ENCODE results near the gene IFI27L2.

The IFI27L2 gene

DNA sequence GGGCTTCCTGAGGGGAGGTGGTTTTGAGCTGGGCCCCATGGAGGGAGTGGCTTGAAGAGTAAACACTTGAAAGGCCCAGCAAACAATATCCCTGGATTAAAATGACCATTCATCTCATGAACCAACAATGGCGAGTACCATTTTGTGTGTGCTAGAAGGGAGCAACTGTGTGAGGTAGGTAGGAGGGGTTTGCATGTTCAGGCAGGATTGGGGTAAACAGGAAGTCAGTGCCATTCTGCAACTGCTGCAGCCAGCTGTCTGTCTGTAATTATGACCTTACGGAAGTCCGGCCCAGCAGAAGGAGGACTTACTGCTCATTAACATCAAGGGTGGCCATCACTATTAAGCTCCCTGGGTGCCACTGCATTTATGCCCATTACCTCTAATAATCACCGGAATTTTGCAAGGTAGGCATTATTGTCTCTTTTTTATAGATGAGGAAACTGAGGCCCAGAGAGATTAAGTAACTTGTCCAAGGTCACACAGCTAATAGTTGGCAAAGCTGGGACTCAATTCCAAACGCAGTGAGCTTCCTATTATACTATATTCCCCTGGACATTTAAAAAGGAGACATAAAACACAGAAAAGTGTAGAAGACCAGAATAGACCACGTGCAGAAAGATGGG lies 16.6 kb upstream of the IFI27L2 start:
- H3K27ac ChIP-seq: no peak overlapping the region
- no peak for TF ChIP-seq ZFX (IDR thresholded peaks at IDR 0.05; ENCODE audit: borderline replicate concordance)
- TF ChIP-seq, protein P1, sequence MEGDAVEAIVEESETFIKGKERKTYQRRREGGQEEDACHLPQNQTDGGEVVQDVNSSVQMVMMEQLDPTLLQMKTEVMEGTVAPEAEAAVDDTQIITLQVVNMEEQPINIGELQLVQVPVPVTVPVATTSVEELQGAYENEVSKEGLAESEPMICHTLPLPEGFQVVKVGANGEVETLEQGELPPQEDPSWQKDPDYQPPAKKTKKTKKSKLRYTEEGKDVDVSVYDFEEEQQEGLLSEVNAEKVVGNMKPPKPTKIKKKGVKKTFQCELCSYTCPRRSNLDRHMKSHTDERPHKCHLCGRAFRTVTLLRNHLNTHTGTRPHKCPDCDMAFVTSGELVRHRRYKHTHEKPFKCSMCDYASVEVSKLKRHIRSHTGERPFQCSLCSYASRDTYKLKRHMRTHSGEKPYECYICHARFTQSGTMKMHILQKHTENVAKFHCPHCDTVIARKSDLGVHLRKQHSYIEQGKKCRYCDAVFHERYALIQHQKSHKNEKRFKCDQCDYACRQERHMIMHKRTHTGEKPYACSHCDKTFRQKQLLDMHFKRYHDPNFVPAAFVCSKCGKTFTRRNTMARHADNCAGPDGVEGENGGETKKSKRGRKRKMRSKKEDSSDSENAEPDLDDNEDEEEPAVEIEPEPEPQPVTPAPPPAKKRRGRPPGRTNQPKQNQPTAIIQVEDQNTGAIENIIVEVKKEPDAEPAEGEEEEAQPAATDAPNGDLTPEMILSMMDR (IDR thresholded peaks at IDR 0.05): no peak

DNA sequence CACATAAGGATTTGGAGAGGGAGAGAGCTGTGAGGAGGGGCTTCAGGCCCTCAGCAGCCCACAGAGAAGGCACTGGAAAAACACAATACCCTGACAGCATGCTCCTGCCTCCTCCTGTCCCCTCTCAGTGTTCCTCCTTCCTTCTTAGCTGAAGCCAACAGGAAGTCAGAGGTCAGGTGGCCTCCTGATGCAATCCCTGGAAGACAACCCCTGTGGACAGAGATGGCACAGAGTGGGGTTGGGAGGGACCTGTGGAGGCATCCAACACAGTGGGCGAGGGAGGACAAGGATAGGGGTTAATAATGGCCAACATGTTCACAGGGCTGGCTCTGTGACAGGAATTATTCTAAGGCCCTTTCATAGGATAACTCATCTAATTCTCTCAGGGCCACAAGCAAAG lies 15.4 kb upstream of the IFI27L2 start:
- TF ChIP-seq ZFX (IDR thresholded peaks at IDR 0.05; ENCODE audit: borderline replicate concordance): no peak
- TF ChIP-seq, protein P1 (IDR thresholded peaks at IDR 0.05): no peak
- H3K27ac ChIP-seq: no peak overlapping the region

DNA sequence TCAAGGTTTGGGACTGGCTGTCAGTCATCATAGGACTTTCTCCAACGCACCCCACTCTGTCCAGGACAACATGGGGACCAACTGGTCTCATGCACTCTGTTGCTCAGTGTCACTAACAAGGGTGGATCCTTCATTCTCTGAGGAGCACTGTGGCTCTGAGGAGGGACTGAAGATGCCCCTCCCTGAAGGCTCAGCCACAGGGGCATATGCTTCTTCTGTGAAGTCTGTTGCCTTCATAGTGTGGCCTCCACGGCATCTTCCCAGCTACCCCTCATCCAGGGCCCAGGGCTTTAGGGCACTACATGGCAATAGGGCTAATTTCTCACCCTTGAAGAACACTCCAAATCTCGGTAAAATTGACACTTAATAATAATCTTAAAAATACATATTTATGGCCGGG lies 14.3 kb upstream of the IFI27L2 start:
- TF ChIP-seq ZFX (IDR thresholded peaks at IDR 0.05; ENCODE audit: borderline replicate concordance): no peak
- TF ChIP-seq, protein P1 (IDR thresholded peaks at IDR 0.05): no peak
- no peak overlapping the region for H3K27ac ChIP-seq

DNA sequence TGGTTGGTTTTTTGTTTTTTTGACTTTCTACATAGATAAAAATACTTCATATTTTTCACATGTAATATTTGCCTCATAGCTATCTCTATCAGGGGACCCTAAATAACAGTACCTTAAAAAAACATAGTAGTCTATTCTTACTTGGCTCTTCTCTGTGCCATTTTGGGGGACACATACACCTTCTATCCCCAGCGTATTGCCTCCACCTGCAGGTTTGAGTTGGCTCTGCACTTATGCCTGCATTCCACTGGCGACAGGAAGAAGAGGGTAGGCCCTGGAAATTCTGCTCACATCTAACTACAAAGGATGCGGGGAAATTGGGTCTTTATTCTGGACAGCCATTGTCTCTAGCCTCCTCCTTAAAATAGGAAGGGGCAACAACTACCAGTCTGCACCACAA lies 13.8 kb upstream of the IFI27L2 start:
- H3K27ac ChIP-seq: no peak overlapping the region
- TF ChIP-seq ZFX (IDR thresholded peaks at IDR 0.05; ENCODE audit: borderline replicate concordance): no peak

GRCh38 chr14:94142836-94143235 lies 13.4 kb upstream of the IFI27L2 start:
- H3K27ac ChIP-seq: no peak overlapping the region
- TF ChIP-seq ZFX (IDR thresholded peaks at IDR 0.05; ENCODE audit: borderline replicate concordance): no peak
- TF ChIP-seq, protein P1 (IDR thresholded peaks at IDR 0.05): no peak

DNA sequence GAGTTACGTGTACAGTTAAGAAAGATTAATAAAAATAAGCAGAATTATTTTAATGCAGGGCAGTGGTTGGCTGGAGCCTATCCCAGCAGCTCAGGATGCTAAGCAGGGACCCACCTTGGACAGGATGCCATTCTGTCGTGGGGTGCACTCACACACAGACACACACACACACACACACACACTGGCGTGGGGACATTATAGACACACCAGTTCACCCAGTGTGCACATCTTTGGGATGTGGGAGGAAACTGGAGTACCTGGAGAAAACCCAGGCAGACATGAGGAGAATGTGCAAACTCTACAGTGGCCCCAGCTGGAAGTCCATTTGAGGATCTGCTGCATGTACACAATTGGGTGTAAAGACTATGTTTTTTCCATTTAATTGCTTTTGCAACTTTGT lies 12.8 kb upstream of the IFI27L2 start:
- no peak for TF ChIP-seq ZFX (IDR thresholded peaks at IDR 0.05; ENCODE audit: borderline replicate concordance)
- TF ChIP-seq, protein P1 (IDR thresholded peaks at IDR 0.05): no peak
- no peak overlapping the region for H3K27ac ChIP-seq

DNA sequence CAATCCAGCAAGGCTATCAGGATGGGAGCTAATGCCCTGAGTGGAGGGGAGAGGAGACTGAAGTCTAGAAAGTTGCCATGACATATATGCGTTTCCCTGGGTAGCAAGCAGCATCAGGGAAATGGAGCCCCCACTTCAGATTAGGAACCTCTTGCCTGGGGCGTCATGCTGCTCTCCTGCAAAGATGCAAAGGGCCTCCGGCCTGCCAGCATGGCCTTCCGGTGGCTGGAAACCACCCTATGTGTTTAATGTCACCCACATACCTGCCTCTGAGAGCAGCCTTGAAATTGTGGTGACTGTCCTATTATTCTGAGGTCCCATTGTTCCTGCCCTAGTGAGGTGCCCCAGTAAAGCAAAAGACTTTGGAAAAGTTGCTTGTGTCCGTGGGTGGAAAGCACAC lies 10.0 kb upstream of the IFI27L2 start:
- TF ChIP-seq, protein P1 (IDR thresholded peaks at IDR 0.05): no peak
- TF ChIP-seq ZFX (IDR thresholded peaks at IDR 0.05; ENCODE audit: borderline replicate concordance): no peak
- H3K27ac ChIP-seq: no peak overlapping the region

- TF ChIP-seq ZFX (IDR thresholded peaks at IDR 0.05; ENCODE audit: borderline replicate concordance): no peak
- TF ChIP-seq, protein P1 (IDR thresholded peaks at IDR 0.05): no peak
- no peak overlapping the region for H3K27ac ChIP-seq
Observed at GRCh38 chr14:94139006-94139405, 9.6 kb upstream of the IFI27L2 start.

Measured in 22Rv1 (cell line).